IMR-90 (cell line): ENCODE results near the gene USH1G. TPM values are rescaled to one million over a fixed set of nuclear protein-coding genes. Genes with fewer than 3 reads are reported as not detected.

Source experiments
- ATAC-seq: fragments of 200-7000 bp; cut with Tn5 transposase; 2 replicates; pipeline ENCODE4 v1.9.1; 2020; ENCODE audit warnings: low read depth, mild to moderate bottlenecking, moderate library complexity
- BruUV-seq: library from RNA; stranded (reverse); fragments of 400-500 nt; replicated peaks from 2 replicates; lab custom pipeline; 2021; lab: Mats Ljungman, UMichigan
- CTCF ChIA-PET: fragments of 300-600 bp; formaldehyde crosslinking; extraction: SDS; loops from one replicate; lab custom pipeline; 2021; ENCODE audit warnings: antibody characterized with exemption; lab: Yijun Ruan, JAX
- POLR2A ChIA-PET: fragments of 300-600 bp; sonication (Branson Sonifier 250); formaldehyde crosslinking; loops from one replicate; lab custom pipeline; 2022; ENCODE audit warnings: antibody characterized with exemption; ENCODE audit not compliant: unreplicated experiment; lab: Charles Lee
- DNase-seq: peaks from one replicate; pipeline ENCODE4 v3.0.0; 2013
- H2AFZ ChIP-seq: replicated peaks from 2 replicates; pipeline ENCODE3; 2013; ENCODE audit warnings: low read length, mild to moderate bottlenecking; ENCODE audit not compliant: poor library complexity
- H2AK5ac ChIP-seq: 2 replicates; pipeline ENCODE4 v1.6.1; 2013; ENCODE audit warnings: low read depth, low read length, inconsistent platforms
- H2AK9ac ChIP-seq: replicated peaks from 2 replicates; pipeline ENCODE3; 2013; ENCODE audit warnings: mild to moderate bottlenecking, low read depth, low read length, moderate library complexity; ENCODE audit not compliant: poor library complexity
- H2BK120ac ChIP-seq: 2 replicates; pipeline ENCODE4 v1.6.1; 2013; ENCODE audit warnings: low read depth, low read length, inconsistent platforms
- H2BK15ac ChIP-seq: 3 replicates; pipeline ENCODE4 v1.6.1; 2013; ENCODE audit warnings: low read depth, low read length, inconsistent platforms
- H2BK20ac ChIP-seq: 2 replicates; pipeline ENCODE4 v1.6.1; 2013; ENCODE audit warnings: low read depth, mild to moderate bottlenecking, inconsistent platforms, low read length, moderate library complexity
- H2BK5ac ChIP-seq: 2 replicates; pipeline ENCODE4 v1.6.1; 2013; ENCODE audit warnings: mild to moderate bottlenecking, low read depth, low read length, inconsistent platforms; ENCODE audit not compliant: poor library complexity, severe bottlenecking
- H3K14ac ChIP-seq: replicated peaks from 2 replicates; pipeline ENCODE4 v1.6.1; 2013; ENCODE audit warnings: low read depth, low read length, inconsistent platforms
- H3K18ac ChIP-seq: 2 replicates; pipeline ENCODE4 v1.6.1; 2013; ENCODE audit warnings: low read depth, low read length, control low read depth
- H3K23ac ChIP-seq: 2 replicates; pipeline ENCODE4 v1.6.1; 2013; ENCODE audit warnings: low read depth, low read length, inconsistent platforms
- H3K27ac ChIP-seq: 2 replicates; pipeline ENCODE4 v1.5.1; 2013; ENCODE audit warnings: mild to moderate bottlenecking, control low read depth, low read length; ENCODE audit not compliant: insufficient read depth
- H3K27me3 ChIP-seq: 2 replicates; pipeline ENCODE4 v1.6.1; 2013; ENCODE audit warnings: low read length; ENCODE audit not compliant: control insufficient read depth, insufficient read depth
- H3K36me3 ChIP-seq: 2 replicates; pipeline ENCODE4 v1.6.1; 2013; ENCODE audit warnings: low read length, mixed read lengths; ENCODE audit not compliant: control insufficient read depth, insufficient read depth
- H3K4ac ChIP-seq: 2 replicates; pipeline ENCODE4 v1.6.1; 2013; ENCODE audit warnings: low read depth, low read length, inconsistent platforms
- H3K4me1 ChIP-seq: 2 replicates; pipeline ENCODE4 v1.6.1; 2013; ENCODE audit warnings: low read length, mixed read lengths; ENCODE audit not compliant: control insufficient read depth, insufficient read depth
- H3K4me2 ChIP-seq: 2 replicates; pipeline ENCODE4 v1.6.1; 2013; ENCODE audit warnings: low read depth, mild to moderate bottlenecking, control low read depth, low read length, moderate library complexity
- H3K4me3 ChIP-seq: 2 replicates; pipeline ENCODE4 v1.5.1; 2013; ENCODE audit warnings: low read depth, mild to moderate bottlenecking, control low read depth, low read length, moderate library complexity; ENCODE audit not compliant: insufficient read depth
- H3K56ac ChIP-seq: 2 replicates; pipeline ENCODE4 v1.6.1; 2013; ENCODE audit warnings: low read length, inconsistent platforms; ENCODE audit not compliant: insufficient read depth; ENCODE audit errors: extremely low read depth
- H3K79me1 ChIP-seq, 2 experiments: 2 replicates each; pipeline ENCODE4 v1.6.1; 2013; ENCODE audit warnings: low read length in 2 of 2, inconsistent platforms in 1 of 2, low read depth in 1 of 2
- H3K9ac ChIP-seq: 2 replicates; pipeline ENCODE4 v1.6.1; 2013; ENCODE audit warnings: low read depth, low read length, control low read depth
- H3K9me1 ChIP-seq: 2 replicates; pipeline ENCODE4 v1.6.1; 2013; ENCODE audit warnings: low read length, inconsistent platforms; ENCODE audit not compliant: insufficient read depth
- H3K9me3 ChIP-seq: 2 replicates; pipeline ENCODE4 v1.6.1; 2013; ENCODE audit warnings: low read length; ENCODE audit not compliant: control insufficient read depth, insufficient read depth
- H4K20me1 ChIP-seq: 2 replicates; pipeline ENCODE4 v1.6.1; 2013; ENCODE audit warnings: low read length, inconsistent platforms; ENCODE audit not compliant: insufficient read depth
- H4K5ac ChIP-seq: 2 replicates; pipeline ENCODE4 v1.6.1; 2013; ENCODE audit warnings: mild to moderate bottlenecking, low read depth, low read length, control low read depth
- H4K8ac ChIP-seq, 2 experiments: 2 replicates each; pipeline ENCODE4 v1.6.1; 2013; ENCODE audit warnings: low read depth in 2 of 2, low read length in 2 of 2, control low read depth in 1 of 2, inconsistent platforms in 1 of 2
- H4K91ac ChIP-seq: 2 replicates; pipeline ENCODE4 v1.6.1; 2013; ENCODE audit warnings: low read depth, low read length, inconsistent platforms; ENCODE audit not compliant: insufficient read depth
- BHLHE40 ChIP-seq: fragments of 150-350 bp; IDR thresholded peaks from 2 replicates; pipeline ENCODE4 v1.6.1; 2016; ENCODE audit warnings: mild to moderate bottlenecking, low read depth, low read length
- CEBPB ChIP-seq: IDR thresholded peaks from 2 replicates; pipeline ENCODE4 v1.6.1; 2012; ENCODE audit warnings: low read depth, low read length, improper control_type of control experiment
- CHD1 ChIP-seq: IDR thresholded peaks from 2 replicates; pipeline ENCODE4 v1.6.1; 2012; ENCODE audit warnings: low read depth, low read length, improper control_type of control experiment
- FOS ChIP-seq: fragments of 150-350 bp; IDR thresholded peaks from 2 replicates; pipeline ENCODE4 v1.6.1; 2016; ENCODE audit warnings: low read depth, low read length
- MAZ ChIP-seq: IDR thresholded peaks from 2 replicates; pipeline ENCODE4 v1.6.1; 2012; ENCODE audit warnings: low read depth, mild to moderate bottlenecking, low read length, improper control_type of control experiment, moderate library complexity, borderline replicate concordance
- MXI1 ChIP-seq: IDR thresholded peaks from 2 replicates; pipeline ENCODE4 v1.6.1; 2012; ENCODE audit warnings: low read depth, mild to moderate bottlenecking, low read length, moderate library complexity, borderline replicate concordance
- NFE2L2 ChIP-seq: fragments of 150-350 bp; IDR thresholded peaks from 2 replicates; pipeline ENCODE4 v1.6.1; 2016; ENCODE audit warnings: low read depth, mild to moderate bottlenecking, low read length
- POLR2A ChIP-seq: IDR thresholded peaks from 2 replicates; pipeline ENCODE4 v1.6.1; 2012; ENCODE audit warnings: mild to moderate bottlenecking, low read depth, low read length
- RAD21 ChIP-seq: IDR thresholded peaks from 2 replicates; pipeline ENCODE4 v1.6.1; 2012; ENCODE audit warnings: low read length, improper control_type of control experiment
- RCOR1 ChIP-seq: IDR thresholded peaks from 2 replicates; pipeline ENCODE4 v1.6.1; 2012; ENCODE audit warnings: mild to moderate bottlenecking, low read length, improper control_type of control experiment; ENCODE audit not compliant: insufficient replicate concordance
- WGBS, 2 experiments: methylation state at CpG; one replicate each; pipeline versions ENCODE4 v1.1.5 to v1.1.7; 2013; ENCODE audit warnings: missing lambda C conversion rate in 2 of 2; ENCODE audit not compliant: insufficient read length in 1 of 2; ENCODE audit errors: extremely low coverage in 2 of 2; 5-methylcytosine and 5-hydroxymethylcytosine counted together
- dilution Hi-C: fragments of 300-500 bp; cut with HindIII; formaldehyde crosslinking; loops from one replicate; pipeline ENCODE4 v1.14.3; 2018; ENCODE audit warnings: low sequenced_read_pairs; ENCODE audit not compliant: unreplicated experiment
- in situ Hi-C: fragments of 300-500 bp; cut with MboI; formaldehyde crosslinking; loops from 3 replicates; pipeline ENCODE4 v1.14.3; 2019; ENCODE audit warnings: low sequenced_read_pairs, inconsistent platforms, mixed read lengths
- intact Hi-C: fragments of 100-400 bp; cut with micrococcal nuclease; formaldehyde crosslinking; loops from 2 replicates; pipeline ENCODE4 v1.10.0; 2022
- polyA plus RNA-seq, 3 experiments: library from polyadenylated mRNA; depleted of rRNA; stranded (reverse); fragments of >200 nt; gene quantifications; 2 replicates each; pipeline ENCODE4 v1.2.3, GENCODE V29; 2012; ENCODE audit warnings: low replicate concordance in 1 of 3
- total RNA-seq: library from RNA; depleted of rRNA; stranded (reverse); fragments of >200 nt; gene quantifications from 2 replicates; pipeline ENCODE4 v1.2.3, GENCODE V29; 2012
- TF ChIP-seq, protein P1 (sequence below): fragments of 150-350 bp; IDR thresholded peaks from 2 replicates; pipeline ENCODE4 v1.6.1; 2017; ENCODE audit warnings: mild to moderate bottlenecking, antibody characterized with exemption, low read length, low read depth
- TF ChIP-seq, protein P2 (sequence below): conservative IDR thresholded peaks from 2 replicates; pipeline ENCODE4 v1.5.1; 2012; ENCODE audit warnings: mild to moderate bottlenecking, low read depth, low read length, improper control_type of control experiment
- TF ChIP-seq, protein P3 (sequence below): fragments of 150-350 bp; IDR thresholded peaks from 2 replicates; pipeline ENCODE4 v1.6.1; 2016; ENCODE audit warnings: low read depth, mild to moderate bottlenecking, low read length, moderate library complexity, borderline replicate concordance

The USH1G gene
- total and polyA plus RNA-seq, 2 of the 4 experiments (the other 2 are of a cell fraction), result not detected

DNA sequence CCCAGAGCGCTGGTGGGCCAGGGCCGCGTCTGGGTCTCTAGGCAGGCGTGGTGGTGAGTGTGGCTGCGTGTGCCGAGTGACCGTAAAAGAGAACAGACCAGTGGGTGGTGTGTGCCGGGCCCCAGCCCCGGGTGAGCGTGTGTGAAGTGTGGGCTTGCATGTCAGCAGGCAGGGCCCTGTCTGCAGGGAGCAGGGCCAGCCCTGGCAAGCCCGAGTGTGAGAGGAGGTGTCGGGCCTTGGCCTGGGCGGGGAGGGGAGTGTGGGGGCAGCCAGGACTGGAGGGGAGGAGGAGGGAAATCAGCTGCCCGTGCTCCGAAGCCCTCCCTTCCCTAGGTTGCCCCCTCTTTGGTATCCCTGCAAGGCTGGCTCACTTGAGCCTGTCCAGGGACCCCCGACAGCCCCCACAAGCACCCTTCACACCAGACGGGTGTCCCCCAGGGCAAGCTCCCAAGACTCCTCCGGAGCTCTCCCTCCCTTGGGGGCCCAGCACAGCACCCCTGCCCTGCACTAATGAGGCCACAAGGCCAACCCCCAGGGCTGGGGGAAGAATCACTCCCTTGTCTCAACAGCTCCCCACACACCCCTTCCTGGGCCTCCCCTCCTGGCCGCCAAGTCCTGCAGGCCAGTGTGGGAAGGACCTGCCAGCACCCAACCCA is 1.9 kb downstream of the USH1G start:
- Histone ChIP-seq H2BK120ac (no peak overlapping the region), H3K9me1 (no peaks in the 10 kb centered on the region), H3K23ac (no peak overlapping the region), H3K36me3 (no peaks in the 10 kb centered on the region), H2BK5ac (no peak overlapping the region), H3K27ac (no peak overlapping the region), H3K4me1 (no peaks in the 10 kb centered on the region), H3K4ac (no peak overlapping the region), H3K18ac (no peak overlapping the region), H4K20me1 (no peaks in the 10 kb centered on the region), H4K8ac (no peak overlapping the region), H4K91ac (no peak overlapping the region), H3K79me1 (no peaks in the 10 kb centered on the region), H2AK5ac (no peak overlapping the region), H2AK9ac (no peak overlapping the region), H3K9me3 (no peaks in the 10 kb centered on the region), H3K4me3 (no peak overlapping the region), H4K5ac (no peak overlapping the region), H3K56ac (no peak overlapping the region), H3K27me3 (peaks cover 78% of the 10 kb centered on the region), H2BK15ac (no peak overlapping the region), H2AFZ (no peak overlapping the region), H3K4me2 (no peak overlapping the region), H2BK20ac (no peak overlapping the region), H3K14ac (no peak overlapping the region), H3K9ac (no peak overlapping the region)
- no peak for DNase-seq
- 10% methylated on average over 7 of the region's 19 CpGs; no CpG with 5 or more reads in 1 of the 2 experiments for WGBS, 2 experiments
- ChIA-PET POLR2A (no interaction called here), CTCF (no interaction called here)
- dilution Hi-C loops, result no loop called here
- ATAC-seq, result no peak
- TF ChIP-seq RAD21 (no peak), NFE2L2 (no peak), BHLHE40 (no peak), RCOR1 (no peak), MAZ (no peak), CEBPB (no peak), POLR2A (no peak), CHD1 (no peak), MXI1 (no peak), FOS (no peak)
- TF ChIP-seq, protein P1, sequence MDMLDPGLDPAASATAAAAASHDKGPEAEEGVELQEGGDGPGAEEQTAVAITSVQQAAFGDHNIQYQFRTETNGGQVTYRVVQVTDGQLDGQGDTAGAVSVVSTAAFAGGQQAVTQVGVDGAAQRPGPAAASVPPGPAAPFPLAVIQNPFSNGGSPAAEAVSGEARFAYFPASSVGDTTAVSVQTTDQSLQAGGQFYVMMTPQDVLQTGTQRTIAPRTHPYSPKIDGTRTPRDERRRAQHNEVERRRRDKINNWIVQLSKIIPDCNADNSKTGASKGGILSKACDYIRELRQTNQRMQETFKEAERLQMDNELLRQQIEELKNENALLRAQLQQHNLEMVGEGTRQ, result no peak
- TF ChIP-seq, protein P2, sequence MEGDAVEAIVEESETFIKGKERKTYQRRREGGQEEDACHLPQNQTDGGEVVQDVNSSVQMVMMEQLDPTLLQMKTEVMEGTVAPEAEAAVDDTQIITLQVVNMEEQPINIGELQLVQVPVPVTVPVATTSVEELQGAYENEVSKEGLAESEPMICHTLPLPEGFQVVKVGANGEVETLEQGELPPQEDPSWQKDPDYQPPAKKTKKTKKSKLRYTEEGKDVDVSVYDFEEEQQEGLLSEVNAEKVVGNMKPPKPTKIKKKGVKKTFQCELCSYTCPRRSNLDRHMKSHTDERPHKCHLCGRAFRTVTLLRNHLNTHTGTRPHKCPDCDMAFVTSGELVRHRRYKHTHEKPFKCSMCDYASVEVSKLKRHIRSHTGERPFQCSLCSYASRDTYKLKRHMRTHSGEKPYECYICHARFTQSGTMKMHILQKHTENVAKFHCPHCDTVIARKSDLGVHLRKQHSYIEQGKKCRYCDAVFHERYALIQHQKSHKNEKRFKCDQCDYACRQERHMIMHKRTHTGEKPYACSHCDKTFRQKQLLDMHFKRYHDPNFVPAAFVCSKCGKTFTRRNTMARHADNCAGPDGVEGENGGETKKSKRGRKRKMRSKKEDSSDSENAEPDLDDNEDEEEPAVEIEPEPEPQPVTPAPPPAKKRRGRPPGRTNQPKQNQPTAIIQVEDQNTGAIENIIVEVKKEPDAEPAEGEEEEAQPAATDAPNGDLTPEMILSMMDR, result no peak
- TF ChIP-seq, protein P3, sequence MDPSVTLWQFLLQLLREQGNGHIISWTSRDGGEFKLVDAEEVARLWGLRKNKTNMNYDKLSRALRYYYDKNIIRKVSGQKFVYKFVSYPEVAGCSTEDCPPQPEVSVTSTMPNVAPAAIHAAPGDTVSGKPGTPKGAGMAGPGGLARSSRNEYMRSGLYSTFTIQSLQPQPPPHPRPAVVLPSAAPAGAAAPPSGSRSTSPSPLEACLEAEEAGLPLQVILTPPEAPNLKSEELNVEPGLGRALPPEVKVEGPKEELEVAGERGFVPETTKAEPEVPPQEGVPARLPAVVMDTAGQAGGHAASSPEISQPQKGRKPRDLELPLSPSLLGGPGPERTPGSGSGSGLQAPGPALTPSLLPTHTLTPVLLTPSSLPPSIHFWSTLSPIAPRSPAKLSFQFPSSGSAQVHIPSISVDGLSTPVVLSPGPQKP, result no peak
- in situ Hi-C loops, result no loop called here
- intact Hi-C loops, result no loop called here
- BruUV-seq, result no TSS peak
